Heart right ventricle (tissue), 16 donors: ENCODE measurements around the gene BRAT1. TPM values are rescaled to one million over a fixed set of nuclear protein-coding genes. Genes with fewer than 3 reads are reported as not detected.

Experiments
- ATAC-seq, 8 donors: fragments of 200-7000 bp; cut with Tn5 transposase; one replicate each; pipeline ENCODE4 v1.9.1; 2020; ENCODE audit warnings: mild to moderate bottlenecking in 8 of 8, moderate library complexity in 8 of 8, moderate number of reproducible peaks in 1 of 8
- DNase-seq, 2 donors: peaks; one replicate each; pipeline ENCODE4 v3.0.0-alpha.2; 2020
- H3K27ac ChIP-seq, 10 donors: fragments of 200-600 bp; sonication (generic) in 2 of 10; one replicate each; pipeline versions ENCODE4 v1.5.0 to v1.8.0; 2020 to 2022; ENCODE audit warnings: mild to moderate bottlenecking in 3 of 10
- H3K27me3 ChIP-seq, 7 donors: fragments of 200-600 bp; one replicate each; pipeline ENCODE4 v1.8.0; 2021 to 2022; ENCODE audit warnings: mild to moderate bottlenecking in 2 of 7
- H3K36me3 ChIP-seq, 9 donors: fragments of 200-600 bp; sonication (generic) in 1 of 9; one replicate each; pipeline versions ENCODE4 v1.5.0 to v1.8.0; 2020 to 2022; ENCODE audit warnings: mild to moderate bottlenecking in 2 of 9
- H3K4me1 ChIP-seq, 9 donors: fragments of 200-600 bp; sonication (generic) in 1 of 9; one replicate each; pipeline versions ENCODE4 v1.5.0 to v1.8.0; 2020 to 2022; ENCODE audit warnings: mild to moderate bottlenecking in 4 of 9
- H3K4me3 ChIP-seq, 10 donors: fragments of 200-600 bp; sonication (generic) in 2 of 10; one replicate each; pipeline versions ENCODE4 v1.5.0 to v1.8.0; 2020 to 2022; ENCODE audit warnings: mild to moderate bottlenecking in 7 of 10, moderate library complexity in 2 of 10
- H3K9me3 ChIP-seq, 11 donors: fragments of 200-600 bp in 10 of 11; sonication (generic) in 2 of 11; one replicate each; pipeline versions ENCODE4 v1.5.0 to v1.8.0; 2013 to 2022; ENCODE audit warnings: mild to moderate bottlenecking in 2 of 11, control low read depth in 1 of 11, moderate library complexity in 1 of 11
- CTCF ChIP-seq, 9 donors: fragments of 200-600 bp; sonication (generic) in 2 of 9; IDR thresholded peaks; one replicate each; pipeline versions ENCODE4 v1.5.0 to v1.8.0; 2021 to 2022; ENCODE audit warnings: antibody characterized with exemption in 9 of 9, mild to moderate bottlenecking in 5 of 9, moderate library complexity in 1 of 9
- WGBS, 2 donors: extraction: QIAGEN DNeasy Blood & Tissue Kit; methylation state at CpG; one replicate each; pipeline ENCODE4 v1.1.7; 2013; ENCODE audit warnings: inconsistent platforms in 1 of 2; 5-methylcytosine and 5-hydroxymethylcytosine counted together
- intact Hi-C, 10 donors: fragments of 100-400 bp; cut with DNase I; formaldehyde crosslinking; loops; one replicate each; pipeline versions ENCODE4 v1.11.1 to v1.14.2; 2022
- polyA plus RNA-seq, 2 donors: library from polyadenylated mRNA; stranded (reverse); fragments of 200-250 nt; gene quantifications; one replicate each; pipeline ENCODE4 v1.2.3, GENCODE V29; 2013
- total RNA-seq, 10 donors: library from RNA; stranded (reverse); fragmentation: NEBNext Ultra II Directional in 3 of 10; extraction: Animal tissue kit (Norgen Biotek cat#: 25700) in 3 of 10; gene quantifications; one replicate each; pipeline versions ENCODE4 v1.2.1 to v1.2.4, GENCODE V29; 2021 to 2023
- donor health status: Arrhythmogenic right ventricular cardiomyopathy.
- donor health status: ischemic (EF 13 %, LVEDD 7.1; RV severe dilation, severe dysfunction).
- donor health status: healthy with polysubstance abuse.
- donor health status: DM: no; HTN: yes; CAD: no.
- donor health status: DM: no; HTN: no; CAD: no.
- donor health status: ischemic (EF 25% LVEDD 6.9; RV normal size, moderate dysfunction).
- donor health status: ischemic (EF 25% LVEDD 5.7; RV mildly dilated, moderate dysfunction).
- donor health status: healthy.
- donor health status: DM: yes; HTN: yes; CAD: no.
- donor health status: Ischemic cardiomyopathy.
- donor health status: ischemic (EF 35%, LVEDD 5.7; RV mildly dilated, moderate dysfunction).
- donor health status: nonischemic (EF 11% LVEDD 7.7; RV severe dilation, severe dysfunction).
- donor health status: DM: yes; HTN: yes; CAD: no.
- donor health status: PGD.
- donor health status: ischemic (EF 29% LVEDD 5.4; RV normal size, mild dysfunction).
- donor health status: nonischemic (EF 23%, LVEDD 6.1; RV moderate dilation, normal function).

BRAT1 gene
- total and polyA plus RNA-seq, 12 donors = 10.6 to 22.8 (median 13.9) TPM

GRCh38 chr7:2526659-2527504 lies 28.4 kb downstream of the BRAT1 start:
- ATAC-seq (no peak), DNase-seq (peak in 1 of 2 donors; percentile 9)
- Histone ChIP-seq H3K9me3 (no peaks in the 10 kb centered on the region), H3K36me3 (peaks cover 0 to 48% (median 4%) of the 10 kb centered on the region in 9 donors), H3K4me1 (peaks cover 19 to 100% (median 63%) of the 10 kb centered on the region in 9 donors), H3K4me3 (no peak overlapping the region), H3K27me3 (peaks cover 0 to 25% (median 6%) of the 10 kb centered on the region in 7 donors), H3K27ac (peak overlapping the region in 1 of 10 donors; percentile 94)
- 90 to 93% methylated on average over 40 of the region's 40 CpGs for WGBS, 2 donors
- no peak for TF ChIP-seq CTCF (IDR thresholded peaks at IDR 0.05)
- intact Hi-C loops = no loop called here

GRCh38 chr7:2525658-2526630 lies 29.4 kb downstream of the BRAT1 start:
- Histone ChIP-seq H3K27ac (peak overlapping the region in 1 of 10 donors; percentile 94), H3K9me3 (no peaks in the 10 kb centered on the region), H3K4me3 (no peak overlapping the region), H3K4me1 (peaks cover 21 to 100% (median 68%) of the 10 kb centered on the region in 9 donors), H3K27me3 (peaks cover 0 to 31% (median 6%) of the 10 kb centered on the region in 7 donors), H3K36me3 (peaks cover 0 to 48% (median 4%) of the 10 kb centered on the region in 9 donors)
- DNase-seq (peak in 1 of 2 donors; percentile 16), ATAC-seq (no peak)
- TF ChIP-seq CTCF (IDR thresholded peaks at IDR 0.05) = no peak
- 85 to 87% methylated on average over 36 of the region's 36 CpGs for WGBS, 2 donors
- intact Hi-C loops = no loop called here

- intact Hi-C loops = loop anchor here in 4 of 10 donors (5.0 kb wide), 4 partner anchors 32 to 53 kb away; partner anchors contain the start of genes GRIFIN (in 2 of the 4), BRAT1 (in 1 of the 4) and IQCE (in 1 of the 4)
- ATAC-seq (no peak), DNase-seq (no peak)
- H3K4me1 ChIP-seq = peaks cover 21 to 100% (median 65%) of the 10 kb centered on the region in 9 donors
- H3K9me3 ChIP-seq = no peaks in the 10 kb centered on the region
- H3K36me3 ChIP-seq = peaks cover 0 to 48% (median 4%) of the 10 kb centered on the region in 9 donors
- H3K27ac ChIP-seq = peak overlapping the region in 6 of 10 donors; percentile 1 to 94 (median 84)
- 79 to 84% methylated on average over 53 of the region's 53 CpGs for WGBS, 2 donors
- TF ChIP-seq CTCF (IDR thresholded peaks at IDR 0.05) = no peak
- H3K27me3 ChIP-seq = peaks cover 0 to 33% (median 6%) of the 10 kb centered on the region in 7 donors
- no peak overlapping the region for H3K4me3 ChIP-seq
Measured at GRCh38 chr7:2524808-2525657, 30.3 kb downstream of the BRAT1 start.
